IPS-15b (cell line): Measurements from ENCODE around the gene ALDH16A1.

Source experiments
- H3K27me3 ChIP-seq: one replicate; pipeline ENCODE4 v1.6.1; 2013; ENCODE audit warnings: low read length; ENCODE audit not compliant: control insufficient read depth, insufficient read depth
- H3K36me3 ChIP-seq: one replicate; pipeline ENCODE4 v1.6.1; 2013; ENCODE audit warnings: low read length; ENCODE audit not compliant: control insufficient read depth, insufficient read depth
- H3K4me1 ChIP-seq: one replicate; pipeline ENCODE4 v1.6.1; 2013; ENCODE audit warnings: mild to moderate bottlenecking, low read length; ENCODE audit not compliant: control insufficient read depth, insufficient read depth
- H3K4me3 ChIP-seq: one replicate; pipeline ENCODE4 v1.5.1; 2013; ENCODE audit warnings: low read depth, low read length
- H3K9ac ChIP-seq: one replicate; pipeline ENCODE4 v1.6.1; 2013; ENCODE audit warnings: low read depth, mild to moderate bottlenecking, low read length
- H3K9me3 ChIP-seq: one replicate; pipeline ENCODE4 v1.6.1; 2013; ENCODE audit warnings: mild to moderate bottlenecking, low read length; ENCODE audit not compliant: control insufficient read depth, insufficient read depth

The ALDH16A1 gene

DNA sequence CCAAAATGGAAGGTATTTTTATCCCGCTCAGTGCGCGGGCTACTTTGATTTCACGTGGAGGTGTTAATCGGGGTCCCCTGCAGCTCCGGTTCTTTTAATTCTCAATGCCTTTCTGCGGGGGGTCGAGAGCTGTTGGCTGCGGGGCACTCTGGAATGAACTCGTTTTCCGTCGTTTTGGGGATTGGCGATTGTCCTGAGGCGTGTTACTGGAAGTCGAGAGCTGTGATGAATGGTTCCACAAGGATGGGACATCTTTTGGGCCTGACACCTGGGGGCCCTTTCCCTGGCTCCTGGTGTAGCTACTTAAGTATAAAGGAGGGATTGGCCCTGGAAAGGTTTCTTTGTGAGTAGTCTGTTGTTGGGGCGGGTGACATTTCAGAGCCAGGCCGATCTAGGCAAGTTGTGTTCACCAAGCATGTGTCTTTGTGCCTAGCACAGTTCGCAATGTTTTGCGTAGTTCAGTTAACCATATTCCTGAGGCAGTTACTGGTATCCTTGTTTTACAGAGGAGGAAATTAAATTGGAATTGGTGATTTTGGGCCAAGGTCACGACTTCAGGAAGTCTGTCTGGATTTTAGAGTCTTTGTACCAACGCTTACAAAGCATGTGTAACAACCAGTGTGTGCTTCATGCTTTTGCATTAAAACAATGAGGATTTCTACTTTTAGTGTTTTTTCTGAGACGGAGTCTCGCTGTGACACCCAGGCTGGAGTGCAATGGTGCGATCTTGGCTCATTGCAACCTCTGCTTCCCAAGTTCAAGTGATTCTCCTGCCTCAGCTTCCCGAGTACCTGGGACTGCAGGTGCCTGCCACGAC, 35.2 kb downstream of the ALDH16A1 start:
- peaks cover 45% of the 10 kb centered on the region for H3K36me3 ChIP-seq
- no peaks in the 10 kb centered on the region for H3K9me3 ChIP-seq
- H3K4me3 ChIP-seq = peak overlapping the region; percentile 100
- peaks cover 3% of the 10 kb centered on the region for H3K4me1 ChIP-seq
- H3K9ac ChIP-seq = peak overlapping the region; percentile 100
- H3K27me3 ChIP-seq = no peaks in the 10 kb centered on the region

DNA sequence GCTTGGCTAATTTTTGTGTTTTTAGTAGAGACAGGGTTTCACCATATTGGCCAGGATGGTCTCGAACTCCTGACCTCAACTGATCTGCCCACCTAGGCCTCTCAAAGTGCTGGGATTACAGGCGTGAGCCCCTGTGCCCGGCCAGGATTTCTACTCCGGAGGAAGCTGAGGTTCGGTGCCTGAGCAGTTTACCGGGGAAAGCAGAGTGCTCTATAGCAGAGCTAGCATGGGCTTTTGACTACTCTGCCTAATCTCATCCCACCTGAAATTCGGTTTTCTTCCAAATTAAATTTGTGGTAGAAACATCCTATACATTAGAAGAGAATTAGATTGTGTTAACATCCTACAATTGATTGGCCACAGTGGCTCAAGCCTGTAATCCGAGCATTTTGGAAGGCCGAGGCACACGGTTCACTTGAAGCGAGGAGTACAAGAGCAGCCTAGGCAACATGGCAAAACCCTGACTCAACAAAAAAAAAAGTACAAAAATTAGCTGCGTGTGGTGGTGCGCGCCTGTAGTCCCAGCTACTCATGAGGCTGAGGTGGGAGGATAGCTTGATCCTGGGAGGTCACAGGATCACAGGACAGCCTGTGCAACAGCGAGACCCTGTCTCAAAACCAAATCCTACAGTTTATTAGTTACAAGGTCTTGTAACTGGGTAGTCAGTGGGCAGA, 36.0 kb downstream of the ALDH16A1 start:
- H3K36me3 ChIP-seq = peaks cover 45% of the 10 kb centered on the region
- H3K9ac ChIP-seq = peak overlapping the region; percentile 100
- peaks cover 3% of the 10 kb centered on the region for H3K4me1 ChIP-seq
- no peaks in the 10 kb centered on the region for H3K9me3 ChIP-seq
- peak overlapping the region; percentile 100 for H3K4me3 ChIP-seq
- no peaks in the 10 kb centered on the region for H3K27me3 ChIP-seq

DNA sequence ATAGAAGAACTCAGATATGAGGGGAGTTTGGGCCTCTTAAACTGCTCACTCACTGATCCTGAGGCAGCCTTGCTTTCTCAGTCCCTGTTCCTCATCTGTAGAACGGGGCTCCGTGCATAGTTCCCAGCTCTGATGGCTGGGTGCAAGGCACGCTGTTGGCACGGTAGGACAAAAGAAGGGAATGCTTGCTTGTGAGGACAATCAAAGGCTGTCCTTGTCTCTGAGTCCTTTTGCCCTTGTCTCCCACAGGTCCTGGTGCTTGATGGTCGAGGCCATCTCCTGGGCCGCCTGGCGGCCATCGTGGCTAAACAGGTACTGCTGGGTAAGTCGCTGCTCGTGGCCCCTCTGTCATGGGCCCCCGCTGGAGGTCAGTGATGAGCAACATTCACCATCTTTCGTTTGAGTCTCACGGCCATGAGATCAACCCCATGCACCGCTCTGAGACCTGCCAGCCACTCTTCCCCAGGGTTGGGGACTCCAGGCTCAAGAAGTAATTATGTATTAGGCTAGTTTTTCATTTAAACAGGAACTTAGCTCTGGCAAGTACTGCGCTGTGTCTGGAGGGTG, 36.7 kb downstream of the ALDH16A1 start:
- Histone ChIP-seq H3K9ac (peak overlapping the region; percentile 100), H3K27me3 (no peaks in the 10 kb centered on the region), H3K4me3 (peak overlapping the region; percentile 100), H3K4me1 (peaks cover 3% of the 10 kb centered on the region), H3K36me3 (peaks cover 45% of the 10 kb centered on the region), H3K9me3 (no peaks in the 10 kb centered on the region)

DNA sequence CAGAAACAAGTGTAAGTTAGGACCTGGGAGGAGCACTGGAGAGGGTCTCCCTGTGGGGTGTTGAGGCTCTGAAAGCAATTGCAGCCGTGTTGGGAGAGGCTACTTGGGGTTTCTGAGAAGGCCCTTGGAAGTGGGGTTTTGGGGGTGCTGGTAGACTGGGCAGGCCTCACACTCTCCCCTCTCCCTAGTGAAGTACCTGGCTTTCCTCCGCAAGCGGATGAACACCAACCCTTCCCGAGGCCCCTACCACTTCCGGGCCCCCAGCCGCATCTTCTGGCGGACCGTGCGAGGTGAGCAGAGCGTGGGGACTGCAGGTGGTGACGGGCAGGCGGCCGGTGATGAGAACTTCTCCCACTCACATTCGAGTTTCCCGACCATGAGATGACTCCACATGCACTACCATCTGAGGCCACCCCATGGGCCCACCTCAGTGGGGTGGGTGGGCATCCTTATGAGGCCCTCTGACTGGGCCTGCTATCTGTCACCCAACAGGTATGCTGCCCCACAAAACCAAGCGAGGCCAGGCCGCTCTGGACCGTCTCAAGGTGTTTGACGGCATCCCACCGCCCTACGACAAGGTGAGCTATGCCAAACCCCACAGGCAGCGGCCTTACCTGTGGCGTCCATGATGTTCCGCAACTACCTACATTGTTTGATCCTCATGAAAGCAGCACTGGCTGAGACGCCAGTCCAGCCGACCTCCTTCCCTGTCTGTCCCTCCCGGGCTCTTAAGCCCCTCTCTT, 37.4 kb downstream of the ALDH16A1 start:
- H3K4me3 ChIP-seq = peak overlapping the region; percentile 16
- H3K27me3 ChIP-seq = no peaks in the 10 kb centered on the region
- H3K36me3 ChIP-seq = peaks cover 45% of the 10 kb centered on the region
- no peaks in the 10 kb centered on the region for H3K9me3 ChIP-seq
- H3K4me1 ChIP-seq = peaks cover 5% of the 10 kb centered on the region
- peak overlapping the region; percentile 49 for H3K9ac ChIP-seq

- Histone ChIP-seq H3K9me3 (no peaks in the 10 kb centered on the region), H3K27me3 (no peaks in the 10 kb centered on the region), H3K9ac (no peak overlapping the region), H3K36me3 (peaks cover 45% of the 10 kb centered on the region), H3K4me3 (no peak overlapping the region), H3K4me1 (peaks cover 5% of the 10 kb centered on the region)
These were observed 38.2 kb downstream of the ALDH16A1 start for GRCh38 chr19:49491030-49491803.

DNA sequence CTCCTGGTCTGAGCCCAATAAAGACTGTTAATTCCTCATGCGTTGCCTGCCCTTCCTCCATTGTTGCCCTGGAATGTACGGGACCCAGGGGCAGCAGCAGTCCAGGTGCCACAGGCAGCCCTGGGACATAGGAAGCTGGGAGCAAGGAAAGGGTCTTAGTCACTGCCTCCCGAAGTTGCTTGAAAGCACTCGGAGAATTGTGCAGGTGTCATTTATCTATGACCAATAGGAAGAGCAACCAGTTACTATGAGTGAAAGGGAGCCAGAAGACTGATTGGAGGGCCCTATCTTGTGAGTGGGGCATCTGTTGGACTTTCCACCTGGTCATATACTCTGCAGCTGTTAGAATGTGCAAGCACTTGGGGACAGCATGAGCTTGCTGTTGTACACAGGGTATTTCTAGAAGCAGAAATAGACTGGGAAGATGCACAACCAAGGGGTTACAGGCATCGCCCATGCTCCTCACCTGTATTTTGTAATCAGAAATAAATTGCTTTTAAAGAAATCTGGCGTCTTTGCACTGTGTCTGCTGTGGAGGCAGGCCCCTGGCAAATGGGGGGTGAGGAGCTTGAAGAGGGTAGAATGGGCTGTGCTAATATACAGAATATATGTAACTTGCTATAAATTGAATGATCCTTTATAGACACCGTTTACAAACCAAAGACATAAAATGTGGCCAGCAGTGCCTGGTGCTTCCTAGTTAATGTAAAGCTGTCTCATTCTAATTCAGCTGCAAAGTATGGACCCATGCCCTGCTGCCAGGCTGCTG, 39.0 kb downstream of the ALDH16A1 start:
- Histone ChIP-seq H3K9me3 (no peaks in the 10 kb centered on the region), H3K4me1 (peaks cover 5% of the 10 kb centered on the region), H3K9ac (no peak overlapping the region), H3K4me3 (no peak overlapping the region), H3K36me3 (peaks cover 46% of the 10 kb centered on the region), H3K27me3 (no peaks in the 10 kb centered on the region)

GRCh38 chr19:49492573-49493405, 39.8 kb downstream of the ALDH16A1 start:
- Histone ChIP-seq H3K9ac (no peak overlapping the region), H3K4me1 (peaks cover 9% of the 10 kb centered on the region), H3K36me3 (peaks cover 51% of the 10 kb centered on the region), H3K4me3 (no peak overlapping the region), H3K9me3 (no peaks in the 10 kb centered on the region), H3K27me3 (no peaks in the 10 kb centered on the region)

- Histone ChIP-seq H3K9me3 (no peaks in the 10 kb centered on the region), H3K9ac (peak overlapping the region; percentile 99), H3K4me1 (peaks cover 15% of the 10 kb centered on the region), H3K27me3 (no peaks in the 10 kb centered on the region), H3K4me3 (peak overlapping the region; percentile 83), H3K36me3 (peaks cover 39% of the 10 kb centered on the region)
These were observed 43.6 kb downstream of the ALDH16A1 start for GRCh38 chr19:49496574-49497008.

DNA sequence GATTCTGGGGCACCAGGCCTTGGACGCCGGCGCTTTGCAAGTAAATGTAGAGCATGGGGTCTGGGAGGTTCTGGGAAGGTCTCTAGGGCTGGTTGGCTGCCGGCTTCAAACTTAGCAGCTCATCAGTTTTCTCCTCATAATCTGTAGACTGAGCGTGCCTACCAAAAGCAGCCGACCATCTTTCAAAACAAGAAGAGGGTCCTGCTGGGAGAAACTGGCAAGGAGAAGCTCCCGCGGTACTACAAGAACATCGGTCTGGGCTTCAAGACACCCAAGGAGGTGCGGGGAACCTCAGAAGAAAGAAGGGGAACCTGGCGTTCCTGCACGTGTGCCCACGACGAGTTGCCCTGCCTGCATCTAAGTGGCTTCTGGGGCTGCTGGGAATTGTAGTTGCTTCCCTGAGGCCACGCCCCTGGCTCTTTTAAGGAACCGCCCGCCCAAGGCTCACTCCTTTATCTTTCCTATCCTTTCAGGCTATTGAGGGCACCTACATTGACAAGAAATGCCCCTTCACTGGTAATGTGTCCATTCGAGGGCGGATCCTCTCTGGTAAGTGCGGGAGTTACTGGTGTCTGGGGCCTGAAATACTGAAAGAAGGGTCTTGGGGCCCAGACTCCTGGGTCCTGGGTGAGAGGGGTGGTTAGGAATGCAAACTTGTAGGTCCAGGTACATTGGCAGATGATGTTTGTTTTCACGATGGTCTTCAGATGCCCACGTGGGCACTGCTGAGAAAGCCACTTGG, 44.2 kb downstream of the ALDH16A1 start:
- Histone ChIP-seq H3K4me1 (peaks cover 15% of the 10 kb centered on the region), H3K27me3 (no peaks in the 10 kb centered on the region), H3K9me3 (no peaks in the 10 kb centered on the region), H3K9ac (peak overlapping the region; percentile 99), H3K4me3 (peak overlapping the region; percentile 83), H3K36me3 (peaks cover 33% of the 10 kb centered on the region)
